Ishikawa (cell line): Measurements from ENCODE around the gene SLC39A1.

ENCODE experiments used
- CEBPB ChIP-seq: IDR thresholded peaks from 2 replicates; pipeline ENCODE4 v1.6.1; 2012
- CREB1 ChIP-seq: IDR thresholded peaks from 2 replicates; pipeline ENCODE4 v1.6.1; 2012; ENCODE audit warnings: low read depth
- EGR1 ChIP-seq: IDR thresholded peaks from 2 replicates; pipeline ENCODE4 v1.6.1; 2012
- EP300 ChIP-seq: IDR thresholded peaks from 2 replicates; pipeline ENCODE4 v1.6.1; 2012; ENCODE audit warnings: borderline replicate concordance
- FOXM1 ChIP-seq: IDR thresholded peaks from 2 replicates; pipeline ENCODE4 v1.6.1; 2012; ENCODE audit warnings: low read depth, borderline replicate concordance
- MAX ChIP-seq: IDR thresholded peaks from 2 replicates; pipeline ENCODE4 v1.6.1; 2012
- NFIC ChIP-seq: IDR thresholded peaks from 2 replicates; pipeline ENCODE4 v1.6.1; 2012
- RAD21 ChIP-seq: IDR thresholded peaks from 2 replicates; pipeline ENCODE4 v1.6.1; 2012; ENCODE audit warnings: low read depth
- TAF1 ChIP-seq: IDR thresholded peaks from 2 replicates; pipeline ENCODE4 v1.6.1; 2012; ENCODE audit warnings: low read depth, mild to moderate bottlenecking
- TCF12 ChIP-seq: IDR thresholded peaks from 2 replicates; pipeline ENCODE4 v1.6.1; 2012; ENCODE audit warnings: low read depth
- TEAD4 ChIP-seq: IDR thresholded peaks from 2 replicates; pipeline ENCODE4 v1.6.1; 2012
- USF1 ChIP-seq: IDR thresholded peaks from 2 replicates; pipeline ENCODE4 v1.6.1; 2012
- YY1 ChIP-seq: IDR thresholded peaks from 2 replicates; pipeline ENCODE4 v1.6.1; 2012; ENCODE audit warnings: low read depth
- ZBTB7A ChIP-seq: IDR thresholded peaks from 2 replicates; pipeline ENCODE4 v1.6.1; 2012; ENCODE audit warnings: low read depth
- TF ChIP-seq, protein P1 (sequence below): IDR thresholded peaks from 2 replicates; pipeline ENCODE4 v1.6.1; 2012; ENCODE audit warnings: low read depth, mild to moderate bottlenecking

The SLC39A1 gene

DNA sequence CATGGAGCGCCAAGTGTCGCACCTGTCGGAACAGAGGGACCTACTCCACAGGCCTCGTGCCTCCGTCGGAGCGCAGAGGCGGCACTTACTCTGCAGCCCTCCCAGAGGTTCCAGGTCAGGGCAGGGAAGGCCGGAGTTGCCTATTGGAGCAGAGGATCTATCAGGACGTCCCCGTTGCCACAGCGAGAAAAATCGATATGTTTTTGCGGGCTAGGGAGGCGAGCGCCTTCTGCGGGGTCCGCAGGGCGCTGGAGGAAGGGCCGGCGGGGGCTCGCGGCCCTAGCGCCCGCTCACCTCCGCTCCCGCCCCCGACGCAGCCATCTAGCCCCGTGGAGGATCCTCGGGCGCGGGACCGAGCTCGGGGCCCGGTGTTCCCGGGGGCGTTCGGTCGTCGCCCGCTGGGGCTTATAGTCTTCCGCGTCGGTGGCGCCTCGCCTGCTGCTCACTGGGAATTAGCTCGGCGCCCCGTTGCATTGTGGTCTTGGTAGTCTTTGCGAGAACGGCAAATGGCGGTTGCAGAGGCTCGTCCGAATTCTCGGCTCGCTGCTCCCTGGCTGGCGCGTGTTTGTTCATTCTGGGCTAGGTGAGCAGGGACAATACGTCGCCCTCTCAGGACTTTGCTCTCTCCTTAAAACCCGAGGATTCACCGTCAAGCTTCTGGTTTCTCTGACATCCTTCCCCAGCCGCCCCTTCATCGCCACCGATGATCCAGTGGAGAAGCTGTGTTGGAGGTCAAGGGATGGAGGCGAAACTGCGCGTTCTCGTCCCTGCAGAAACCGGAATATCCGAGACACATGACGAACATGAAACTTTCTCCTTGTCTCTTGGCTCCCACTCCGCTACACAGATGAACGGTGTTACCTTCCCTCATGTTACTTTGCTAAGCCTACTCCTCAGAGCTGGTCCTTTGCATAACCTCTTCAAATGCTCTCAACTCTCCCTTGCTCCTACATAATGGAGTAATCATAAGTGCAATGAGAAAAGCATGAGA, 14.2 kb upstream of the SLC39A1 start, which contains the start of gene JTB:
Gene JTB (minus strand): TSS at position 425 of the 991 bp plus-strand sequence. CDS start 422 bp downstream, at position 3.
- peak; percentile 89 for TF ChIP-seq TAF1
- 0 out of 2 replicates have a peak, but pooled peaks have one; percentile 10 for TF ChIP-seq USF1
- 0 out of 2 replicates have a peak, but pooled peaks have one; percentile 28 for TF ChIP-seq ZBTB7A
- TF ChIP-seq NFIC, result no peak
- TF ChIP-seq YY1, result peak; percentile 93
- TF ChIP-seq TEAD4, result no peak
- TF ChIP-seq FOXM1, result no peak
- peak; percentile 79 for TF ChIP-seq MAX

DNA sequence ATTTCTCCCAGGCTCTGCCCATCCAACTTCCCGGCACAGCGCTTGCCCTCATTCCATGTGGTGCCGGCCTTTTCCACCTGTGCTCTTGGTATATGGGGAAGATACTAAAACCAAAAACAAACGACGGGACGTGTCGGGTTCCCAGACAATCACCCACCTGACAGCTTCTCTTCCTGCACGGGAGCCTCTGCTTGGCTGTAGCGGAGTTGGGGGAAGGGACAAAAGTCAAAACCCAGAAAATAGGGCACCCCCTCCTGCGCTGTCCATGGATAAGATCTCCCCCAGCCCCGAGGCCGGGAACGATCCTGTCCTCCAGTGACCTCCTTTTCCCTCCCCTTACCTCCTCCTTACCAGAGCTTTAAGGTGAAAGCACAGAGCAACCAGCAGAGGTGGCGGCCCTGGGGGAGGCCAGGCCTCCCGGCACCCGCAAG, 13.5 kb upstream of the SLC39A1 start:
- TF ChIP-seq CEBPB (no peak), YY1 (no peak), TAF1 (no peak)

GRCh38 chr1:153973525-153973924, 10.2 kb upstream of the SLC39A1 start:
- TF ChIP-seq TAF1, result no peak
- no peak for TF ChIP-seq CEBPB
- no peak for TF ChIP-seq TCF12

GRCh38 chr1:153973071-153973470, 9.7 kb upstream of the SLC39A1 start:
- TF ChIP-seq TAF1 (no peak), ZBTB7A (no peak), EGR1 (no peak), EP300 (no peak), MAX (no peak), CREB1 (no peak), RAD21 (no peak), TEAD4 (no peak), USF1 (no peak), CEBPB (no peak), TCF12 (no peak), FOXM1 (no peak), NFIC (no peak), YY1 (no peak)
- TF ChIP-seq, protein P1, sequence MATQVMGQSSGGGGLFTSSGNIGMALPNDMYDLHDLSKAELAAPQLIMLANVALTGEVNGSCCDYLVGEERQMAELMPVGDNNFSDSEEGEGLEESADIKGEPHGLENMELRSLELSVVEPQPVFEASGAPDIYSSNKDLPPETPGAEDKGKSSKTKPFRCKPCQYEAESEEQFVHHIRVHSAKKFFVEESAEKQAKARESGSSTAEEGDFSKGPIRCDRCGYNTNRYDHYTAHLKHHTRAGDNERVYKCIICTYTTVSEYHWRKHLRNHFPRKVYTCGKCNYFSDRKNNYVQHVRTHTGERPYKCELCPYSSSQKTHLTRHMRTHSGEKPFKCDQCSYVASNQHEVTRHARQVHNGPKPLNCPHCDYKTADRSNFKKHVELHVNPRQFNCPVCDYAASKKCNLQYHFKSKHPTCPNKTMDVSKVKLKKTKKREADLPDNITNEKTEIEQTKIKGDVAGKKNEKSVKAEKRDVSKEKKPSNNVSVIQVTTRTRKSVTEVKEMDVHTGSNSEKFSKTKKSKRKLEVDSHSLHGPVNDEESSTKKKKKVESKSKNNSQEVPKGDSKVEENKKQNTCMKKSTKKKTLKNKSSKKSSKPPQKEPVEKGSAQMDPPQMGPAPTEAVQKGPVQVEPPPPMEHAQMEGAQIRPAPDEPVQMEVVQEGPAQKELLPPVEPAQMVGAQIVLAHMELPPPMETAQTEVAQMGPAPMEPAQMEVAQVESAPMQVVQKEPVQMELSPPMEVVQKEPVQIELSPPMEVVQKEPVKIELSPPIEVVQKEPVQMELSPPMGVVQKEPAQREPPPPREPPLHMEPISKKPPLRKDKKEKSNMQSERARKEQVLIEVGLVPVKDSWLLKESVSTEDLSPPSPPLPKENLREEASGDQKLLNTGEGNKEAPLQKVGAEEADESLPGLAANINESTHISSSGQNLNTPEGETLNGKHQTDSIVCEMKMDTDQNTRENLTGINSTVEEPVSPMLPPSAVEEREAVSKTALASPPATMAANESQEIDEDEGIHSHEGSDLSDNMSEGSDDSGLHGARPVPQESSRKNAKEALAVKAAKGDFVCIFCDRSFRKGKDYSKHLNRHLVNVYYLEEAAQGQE, result no peak

- TF ChIP-seq CREB1 (no peak), MAX (no peak), NFIC (no peak), TAF1 (no peak), EGR1 (no peak), FOXM1 (no peak), YY1 (no peak), ZBTB7A (no peak), USF1 (no peak), TEAD4 (no peak), TCF12 (no peak), RAD21 (no peak)
- TF ChIP-seq, protein P1, result no peak
Measured at GRCh38 chr1:153970346-153970745, 7.0 kb upstream of the SLC39A1 start.
